ENCODE results near the gene LCN15.
A peak's percentile ranks its signal among the peaks of the same experiment; 100 is the strongest.
"Not testable (repeated sequence)": the region's sequence is repeated elsewhere in the genome, so short reads cannot be mapped to it uniquely, and the experiment has no call there.

The LCN15 gene

DNA sequence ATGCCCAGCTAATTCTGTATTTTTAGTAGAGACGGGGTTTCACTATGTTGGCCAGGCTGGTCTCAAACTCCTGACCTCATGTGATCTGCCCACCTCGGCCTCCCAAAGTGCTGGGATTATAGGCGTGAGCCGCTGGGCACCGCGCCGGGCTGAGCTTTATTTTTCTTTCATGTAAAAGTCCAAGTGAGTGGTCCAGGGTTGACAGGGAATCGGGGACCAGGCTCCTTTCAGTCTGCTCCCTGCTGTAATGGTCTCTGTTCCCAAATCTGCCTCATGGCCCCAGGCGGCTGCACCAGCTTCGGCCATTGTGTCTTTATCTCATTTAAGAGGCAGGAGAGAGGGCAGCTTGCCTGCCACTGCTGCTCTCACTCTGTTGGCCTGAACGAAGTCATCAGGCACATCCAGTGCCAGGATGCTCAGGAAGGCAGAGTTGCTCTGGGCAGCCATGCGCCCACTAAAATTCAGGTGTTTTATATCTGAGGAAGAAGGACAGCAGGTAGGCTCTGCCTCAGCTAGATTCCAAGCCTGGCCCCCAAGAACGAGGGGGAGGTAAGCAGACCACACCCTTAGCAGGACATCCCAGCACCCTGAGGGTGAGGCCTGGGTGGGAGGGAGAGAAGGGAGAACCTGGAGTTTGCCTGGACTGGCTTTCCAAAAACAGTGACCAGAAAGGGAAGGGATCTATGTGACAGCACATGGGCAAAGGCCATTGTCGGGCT, 30.1 kb upstream of the LCN15 start:
- no peak for DNase-seq

GRCh38 chr9:136793086-136793946, 29.0 kb upstream of the LCN15 start:
- peak; percentile 17 for DNase-seq

GRCh38 chr9:136792321-136793085, 28.2 kb upstream of the LCN15 start:
- no peak for DNase-seq

GRCh38 chr9:136791516-136792276, 27.4 kb upstream of the LCN15 start:
- peak; percentile 60 for DNase-seq

DNA sequence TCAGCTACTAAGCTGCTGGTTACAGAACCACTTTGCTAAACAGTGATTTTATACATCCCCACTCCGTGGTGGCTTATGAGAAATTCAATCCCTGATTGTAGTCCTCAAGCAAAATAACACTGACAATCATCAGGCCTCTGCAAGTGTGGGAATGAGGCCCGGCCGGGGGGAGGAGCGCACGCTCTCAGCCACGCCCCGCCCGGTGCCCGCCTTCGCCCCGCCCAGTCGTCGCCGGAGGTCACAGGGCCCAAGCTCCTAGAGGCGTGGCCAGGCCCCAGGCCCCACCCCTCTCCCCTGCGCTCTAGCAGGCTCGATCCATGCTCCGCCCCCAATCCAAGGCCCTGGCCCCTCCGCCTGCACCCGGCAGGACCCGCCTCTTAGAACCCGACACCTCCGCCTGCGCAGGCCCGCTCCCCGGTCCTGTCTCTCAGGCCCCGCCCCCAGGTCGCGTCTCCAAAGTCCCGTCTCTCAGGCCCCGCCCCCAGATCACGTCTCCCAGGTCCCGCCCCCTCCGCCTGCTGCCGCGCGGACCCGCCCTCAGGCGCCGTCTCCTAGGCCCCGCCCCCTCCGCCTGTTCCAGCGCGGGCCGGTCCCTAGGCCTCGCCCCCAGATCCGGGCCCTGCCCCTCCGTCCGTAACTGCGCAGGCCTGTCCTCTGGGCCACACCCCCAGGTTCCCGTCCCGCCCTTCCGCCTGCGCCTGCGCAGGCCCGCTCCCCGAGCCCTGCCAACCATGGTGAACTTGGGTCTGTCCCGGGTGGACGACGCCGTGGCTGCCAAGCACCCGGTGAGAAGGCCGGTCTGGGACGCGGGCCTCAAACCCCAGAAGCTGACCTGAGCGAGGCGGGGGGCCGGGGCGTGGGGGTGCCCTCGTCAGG, 26.6 kb upstream of the LCN15 start, which contains the start of gene TMEM141:
Gene TMEM141, plus strand, starts transcription at position 705 of the 876 bp plus-strand sequence. Its CDS starts 27 bp downstream, at position 732.
- peak; percentile 100 for DNase-seq

DNA sequence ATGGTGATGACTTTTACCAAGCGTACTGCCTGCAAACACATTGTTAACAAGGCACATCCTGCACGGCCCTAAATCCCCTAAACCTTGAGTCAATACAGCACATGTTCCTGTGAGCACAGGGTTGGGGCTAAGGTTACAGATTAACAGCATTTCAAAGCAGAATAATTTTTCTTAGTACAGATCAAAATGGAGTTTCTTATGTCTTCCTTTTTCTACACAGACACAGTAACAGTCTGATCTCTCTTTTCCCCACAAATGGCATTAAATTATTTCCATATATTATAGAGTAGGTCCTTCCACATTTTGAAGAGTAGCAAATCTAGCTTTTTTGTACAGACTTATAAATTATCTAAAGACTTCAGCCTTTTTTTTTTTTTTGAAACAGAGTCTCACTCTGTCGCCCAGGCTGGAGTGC, 25.2 kb upstream of the LCN15 start:
- DNase-seq, result no peak

- not testable (repeated sequence) for DNase-seq
Observed at GRCh38 chr9:136788644-136789522, 24.6 kb upstream of the LCN15 start.

DNA sequence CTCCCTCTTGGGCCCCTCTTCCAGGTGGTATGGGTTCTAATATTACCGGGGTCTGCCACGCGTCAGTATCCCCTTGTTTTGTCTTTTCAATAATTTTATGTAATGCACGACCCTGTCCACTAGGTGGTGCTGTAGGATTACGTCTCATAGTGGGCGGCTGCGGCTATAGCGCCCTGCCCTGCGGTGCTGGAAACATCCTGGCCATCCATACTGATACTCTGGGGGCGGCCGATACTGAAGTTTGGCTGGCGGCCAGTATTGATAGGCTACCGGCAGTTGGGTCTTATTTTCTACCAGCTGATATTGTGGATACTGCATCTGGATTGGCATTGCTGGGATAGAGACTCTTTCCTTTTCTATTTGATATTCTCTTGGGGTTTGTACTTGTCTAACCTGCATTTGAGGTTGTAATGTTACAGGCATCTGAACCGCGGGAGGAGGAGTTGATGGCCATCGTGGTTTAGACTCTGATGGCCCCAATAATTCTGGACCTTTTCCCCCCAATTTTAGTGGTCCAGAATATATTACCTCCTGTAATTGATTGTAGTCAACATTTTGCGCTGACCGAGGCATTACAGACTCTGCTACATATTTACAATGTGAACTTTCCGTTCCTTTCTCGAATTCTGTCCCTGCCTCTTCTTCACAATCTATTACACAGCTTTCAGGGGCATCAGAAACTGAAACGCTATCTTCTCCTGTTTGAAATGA, 23.5 kb upstream of the LCN15 start:
- DNase-seq, result peak; percentile 45

GRCh38 chr9:136786983-136787382, 22.7 kb upstream of the LCN15 start:
- not testable (repeated sequence) for DNase-seq

DNA sequence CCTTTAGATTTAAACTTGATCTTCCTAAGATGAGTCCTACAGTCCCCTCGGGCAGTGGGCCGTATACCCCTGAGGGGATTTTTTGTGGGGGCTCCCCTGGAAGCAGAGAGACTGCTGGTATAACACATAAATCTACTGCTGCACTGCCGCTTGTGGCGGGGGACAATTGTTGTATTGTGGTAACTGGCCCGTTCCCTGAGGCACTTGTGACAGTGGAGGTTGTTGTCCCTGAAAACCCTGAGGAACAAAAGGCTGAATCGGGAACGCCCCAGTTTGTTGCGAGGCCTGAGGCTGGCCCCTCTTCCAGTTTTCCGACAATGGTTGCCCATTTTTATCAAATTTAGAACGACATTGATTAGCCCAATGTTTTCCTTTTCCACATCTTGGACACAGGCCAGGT, 22.1 kb upstream of the LCN15 start:
- DNase-seq, result no peak

DNA sequence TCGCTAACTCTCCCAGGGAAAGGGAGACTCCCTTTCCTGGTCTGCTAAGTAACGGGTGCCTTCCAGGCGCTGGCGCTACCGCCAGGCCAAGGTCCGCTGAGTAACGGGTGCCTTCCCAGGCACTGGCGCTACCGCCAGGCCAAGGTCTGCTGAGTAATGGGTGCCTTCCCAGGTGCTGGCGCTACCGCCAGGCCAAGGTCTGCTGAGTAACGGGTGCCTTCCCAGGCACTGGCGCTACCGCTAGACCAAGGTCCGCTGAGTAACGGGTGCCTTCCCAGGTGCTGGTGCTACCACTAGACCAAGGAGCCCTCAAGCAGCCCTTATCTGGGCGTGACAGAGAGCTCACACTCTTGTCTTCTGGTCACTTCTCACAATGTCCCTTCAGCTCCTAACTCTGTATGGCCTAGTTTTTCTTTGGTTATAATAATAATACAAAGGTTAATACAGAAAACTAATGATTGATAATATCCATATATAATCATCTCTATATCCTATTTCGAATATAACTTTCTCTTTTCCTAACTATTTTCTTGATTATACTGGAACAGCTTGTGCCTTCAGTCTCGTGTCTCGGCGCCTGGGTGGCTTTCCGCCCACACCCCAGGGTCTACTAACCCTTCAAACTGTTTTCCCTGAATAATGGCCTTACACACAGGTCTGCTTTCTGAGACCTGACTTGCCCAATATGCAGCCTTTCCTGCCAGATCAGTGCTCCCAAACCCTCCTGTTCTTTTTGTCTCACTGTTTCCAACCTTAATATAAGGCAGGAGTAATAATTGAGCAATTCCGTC, 21.4 kb upstream of the LCN15 start:
- not testable (repeated sequence) for DNase-seq

DNA sequence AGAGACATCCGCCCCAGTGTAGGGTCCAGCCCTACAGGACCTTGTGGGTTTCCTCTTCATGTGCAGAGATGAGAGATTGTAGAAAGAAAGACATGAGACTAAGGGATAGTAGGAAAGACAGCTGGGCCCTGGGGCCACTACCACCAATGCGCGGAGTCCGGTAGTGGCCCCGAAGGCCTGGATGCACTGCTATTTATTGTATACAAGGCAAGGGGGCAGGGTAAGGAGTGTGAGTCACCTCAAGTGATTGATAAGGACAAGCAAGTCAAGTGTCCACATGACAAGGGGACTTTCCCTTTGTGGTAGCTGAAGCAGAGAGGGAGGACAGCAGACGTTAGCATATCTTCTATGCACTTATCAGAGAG, 20.7 kb upstream of the LCN15 start:
- DNase-seq, result no peak

- DNase-seq, result no peak
Observed at GRCh38 chr9:136784249-136784996, 20.1 kb upstream of the LCN15 start.

DNA sequence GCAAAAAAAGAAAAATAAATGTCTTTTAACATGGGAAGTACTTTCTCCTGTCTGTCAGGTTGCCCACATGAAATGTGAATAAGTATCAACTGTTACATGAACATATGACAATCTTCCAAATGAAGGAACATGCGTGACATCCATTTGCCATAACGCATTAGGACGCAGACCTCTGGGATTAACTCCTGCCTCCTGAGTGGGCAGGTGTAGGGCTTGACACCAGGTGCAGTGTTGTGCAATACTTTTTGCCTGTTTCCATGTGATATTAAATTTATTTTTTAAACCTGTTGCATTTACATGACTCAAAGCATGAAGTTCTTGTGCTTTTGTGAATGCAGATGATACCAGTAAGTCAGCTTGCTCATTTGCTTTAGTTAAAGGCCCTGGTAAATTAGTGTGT, 18.1 kb upstream of the LCN15 start:
- no peak for DNase-seq

DNA sequence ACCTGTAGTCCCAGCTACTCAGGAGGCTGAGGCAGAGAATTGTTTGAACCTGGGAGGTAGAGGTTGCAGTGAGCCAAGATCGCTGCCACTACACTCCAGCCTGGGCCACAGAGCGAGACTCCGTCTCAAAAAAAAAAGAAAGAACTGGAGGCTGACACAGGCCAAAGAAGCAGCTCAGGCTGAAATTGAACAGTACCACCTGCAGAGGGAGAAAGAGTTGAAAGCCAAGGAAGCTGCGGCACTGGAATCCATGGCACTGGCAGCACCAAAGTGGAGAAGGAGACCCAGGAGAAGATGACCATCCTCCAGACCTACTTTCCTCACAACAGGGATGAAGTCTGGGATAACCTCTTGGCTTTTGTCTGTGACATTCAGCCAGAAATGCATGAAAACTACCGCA, 15.5 kb upstream of the LCN15 start:
- no peak for DNase-seq

- no peak for DNase-seq
Observed at GRCh38 chr9:136777359-136777758, 13.0 kb upstream of the LCN15 start.

- no peak for DNase-seq
Observed at GRCh38 chr9:136776947-136777346, 12.6 kb upstream of the LCN15 start.

DNA sequence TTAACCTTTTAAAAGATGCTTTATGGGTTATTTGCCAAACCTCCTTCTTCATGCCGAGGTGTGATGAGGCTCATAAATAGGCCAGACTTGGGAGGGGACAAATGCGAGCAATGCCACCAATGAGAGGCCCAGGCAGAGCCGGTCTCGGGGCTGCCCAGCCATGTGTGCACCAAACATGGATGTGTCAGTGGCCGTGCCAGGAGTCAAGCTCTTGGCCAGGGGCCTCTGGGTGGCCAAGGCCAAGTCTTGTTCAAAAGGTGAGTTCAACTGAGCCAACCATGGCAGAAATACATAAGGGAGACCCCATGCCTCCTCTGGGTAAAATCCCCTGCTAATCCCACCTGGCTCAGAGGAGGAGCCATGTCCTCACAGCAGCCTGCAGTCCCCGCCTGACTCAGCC, 10.9 kb upstream of the LCN15 start:
- no peak for DNase-seq

All from NCI-H2029 (cell line).